Measurements from ENCODE around the gene PSKH1. TPM values are rescaled to one million over a fixed set of nuclear protein-coding genes. Genes with fewer than 3 reads are reported as not detected.
"Not testable (repeated sequence)": the region's sequence is repeated elsewhere in the genome, so short reads cannot be mapped to it uniquely, and the experiment has no call there.

The PSKH1 gene
- total RNA-seq, 1 donor from 2014 or later = 10.6 TPM

GRCh38 chr16:67923414-67924116 lies 30.5 kb downstream of the PSKH1 start:
- no peak for DNase-seq (ENCODE audit: low read depth)

GRCh38 chr16:67924140-67924906 lies 31.3 kb downstream of the PSKH1 start:
- no peak for DNase-seq (ENCODE audit: low read depth)

- DNase-seq (ENCODE audit: low read depth) = no peak
These were observed 33.2 kb downstream of the PSKH1 start for GRCh38 chr16:67926181-67926750.

GRCh38 chr16:67927131-67927941 lies 34.3 kb downstream of the PSKH1 start:
- no peak for DNase-seq (ENCODE audit: low read depth)

- DNase-seq (ENCODE audit: low read depth) = no peak
These were observed 35.1 kb downstream of the PSKH1 start for GRCh38 chr16:67928147-67928546.

GRCh38 chr16:67928561-67929364 lies 35.7 kb downstream of the PSKH1 start:
- peak; percentile 66 for DNase-seq (ENCODE audit: low read depth)

GRCh38 chr16:67930191-67930590 lies 37.1 kb downstream of the PSKH1 start:
- no peak for DNase-seq (ENCODE audit: low read depth)

GRCh38 chr16:67930678-67931211 lies 37.7 kb downstream of the PSKH1 start:
- DNase-seq (ENCODE audit: low read depth) = no peak

- no peak for DNase-seq (ENCODE audit: low read depth)
These were observed 38.8 kb downstream of the PSKH1 start, which contains the start of gene CTRL for GRCh38 chr16:67931712-67932461. Gene CTRL, minus strand, starts transcription at chr16:67931862. Its CDS starts 10 bp downstream, at chr16:67931852.

GRCh38 chr16:67932462-67932840 lies 39.4 kb downstream of the PSKH1 start:
- no peak for DNase-seq (ENCODE audit: low read depth)

GRCh38 chr16:67933805-67934204 lies 40.8 kb downstream of the PSKH1 start:
- no peak for DNase-seq (ENCODE audit: low read depth)

- DNase-seq (ENCODE audit: low read depth) = peak; percentile 36
These were observed 41.4 kb downstream of the PSKH1 start for GRCh38 chr16:67934306-67935100.

- no peak for DNase-seq (ENCODE audit: low read depth)
These were observed 42.0 kb downstream of the PSKH1 start for GRCh38 chr16:67935101-67935401.

- peak; percentile 92 for DNase-seq (ENCODE audit: low read depth)
These were observed 42.5 kb downstream of the PSKH1 start for GRCh38 chr16:67935402-67936123.

GRCh38 chr16:67936124-67936879 lies 43.2 kb downstream of the PSKH1 start, which contains the start of gene PSMB10:
Gene PSMB10, minus strand, starts transcription at chr16:67936850. Its CDS starts 101 bp downstream, at chr16:67936749.
- DNase-seq (ENCODE audit: low read depth) = peak; percentile 54

- DNase-seq (ENCODE audit: low read depth) = peak; percentile 67
These were observed 44.0 kb downstream of the PSKH1 start for GRCh38 chr16:67936880-67937605.

GRCh38 chr16:67937713-67938112 lies 44.7 kb downstream of the PSKH1 start:
- not testable (repeated sequence) for DNase-seq (ENCODE audit: low read depth)
